Measurements from ENCODE around the gene LASP1.

- TF ChIP-seq CTCF (IDR thresholded peaks at IDR 0.05 in 4 of 5, conservative IDR thresholded peaks at IDR 0.05 in 1 of 5) = no peak
- TF ChIP-seq POLR2A (IDR thresholded peaks at IDR 0.05) = peak in 1 of 2 donors; percentile 11
Observed at GRCh38 chr17:38867968-38868816, 1.7 kb upstream of the LASP1 start.
